ENCODE data around the gene NSUN7. TPM values are rescaled to one million over a fixed set of nuclear protein-coding genes. Genes with fewer than 3 reads are reported as not detected.

The NSUN7 gene
- total and polyA plus RNA-seq, 2 of the 13 experiments (the other 11 are each of a cell fraction or from before 2014, with no cell fraction given), result 0.05 TPM; not detected in 1

DNA sequence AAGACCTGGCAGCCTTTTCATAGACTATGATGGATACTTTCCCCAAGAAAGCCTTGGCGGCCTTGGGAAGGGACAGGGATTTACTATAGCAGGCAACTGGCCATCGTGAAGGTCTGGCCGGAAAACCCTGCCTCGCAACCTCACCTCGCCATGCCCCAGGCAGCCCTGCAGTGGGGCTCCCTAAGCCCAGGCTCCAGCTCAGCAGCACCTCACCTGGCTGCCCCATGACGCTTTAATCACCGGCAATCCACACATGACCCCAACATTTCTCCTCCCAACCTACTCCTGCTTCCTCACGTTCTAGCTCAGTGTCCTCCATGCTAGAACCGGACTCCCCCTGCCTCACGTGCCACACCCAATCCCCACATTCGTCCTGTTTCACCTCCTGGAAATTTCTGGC, 82.4 kb downstream of the NSUN7 start (continued):
- TF ChIP-seq IKZF4 (CRISPR knock-in tag; IDR thresholded peaks at IDR 0.05; ENCODE audit: borderline replicate concordance, low read depth, not compliant biosample characterization) (no peak), ZNF660 (CRISPR knock-in tag; IDR thresholded peaks at IDR 0.05; ENCODE audit: borderline replicate concordance, low read depth) (no peak), MAZ (IDR thresholded peaks at IDR 0.05; ENCODE audit: borderline replicate concordance, low read depth, low read length) (no peak), MAZ (CRISPR knock-in tag; IDR thresholded peaks at IDR 0.05; ENCODE audit: low read depth) (no peak), ZNF549 (CRISPR knock-in tag; IDR thresholded peaks at IDR 0.05) (no peak), RBM39 (IDR thresholded peaks at IDR 0.05; ENCODE audit: low read depth, low read length, poor library complexity, severe bottlenecking) (no peak)

DNA sequence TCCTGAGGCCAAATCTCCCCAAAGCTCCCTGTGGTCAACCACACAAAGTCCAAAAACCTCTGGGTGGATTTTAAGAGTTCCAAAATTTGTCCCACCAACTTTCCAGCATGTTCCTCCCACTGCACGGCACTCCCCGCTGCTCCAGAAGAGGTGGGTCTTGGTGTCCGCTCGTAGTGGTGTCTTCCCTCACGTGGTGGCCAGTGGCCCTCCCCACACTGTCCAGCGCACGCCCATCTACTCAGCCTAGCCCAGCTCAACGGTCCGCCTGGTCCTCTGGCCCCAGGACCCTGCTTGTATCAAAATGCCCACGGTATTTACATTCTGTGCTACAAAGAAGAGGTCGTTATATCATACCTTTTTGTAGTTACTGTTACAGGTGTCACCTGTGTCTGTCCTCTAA, 83.5 kb downstream of the NSUN7 start:
- WGBS (ENCODE audit: low lambda C conversion rate), result over 99% methylated on average over 11 of the region's 11 CpGs
- Histone ChIP-seq H3K4me2 (ENCODE audit: low read depth, low read length) (no peak overlapping the region), H3K27ac (ENCODE audit: extremely low read length, insufficient read depth, low read length) (no peak overlapping the region), H3K9me3 (ENCODE audit: low read length) (no peaks in the 10 kb centered on the region), H3K27me3 (ENCODE audit: control insufficient read depth in 1 of 2, insufficient read depth in 2 of 2, low read length in 2 of 2) (no peaks in the 10 kb centered on the region), H2AFZ (ENCODE audit: low read length) (no peak overlapping the region), H3K36me3 (replicated peaks in 1 of 2; ENCODE audit: control insufficient read depth in 1 of 2, insufficient read depth in 2 of 2, low read length in 2 of 2) (peaks cover 5 to 8% of the 10 kb centered on the region in 2 experiments; a peak in 3 of 5 replicates), H4K20me1 (ENCODE audit: insufficient read depth, low read length) (no peaks in the 10 kb centered on the region), H3K4me3 (replicated peaks in 1 of 3; ENCODE audit: insufficient read depth in 1 of 3, low read depth in 2 of 3, low read length in 3 of 3) (no peak overlapping the region), H3K9ac (ENCODE audit: insufficient read depth, low read depth, low read length) (no peak overlapping the region), H3K79me2 (ENCODE audit: insufficient read depth, low read length) (no peaks in the 10 kb centered on the region), H3K4me1 (ENCODE audit: insufficient read depth, low read length) (0 out of 2 replicates have a peak, but pooled peaks cover 9% of the 10 kb centered on the region)
- ATAC-seq (no peak), FAIRE-seq (no peak), DNase-seq (ENCODE audit: low spot score) (no peak)
- ChIA-PET POLR2A (no interaction called here), CTCF (ENCODE audit: low intra/inter-chr PET ratio, low total read pairs) (no interaction called here)
- intact Hi-C loops (cut with micrococcal nuclease; ENCODE audit: unreplicated experiment) (no loop called here), in situ Hi-C loops (cut with HindIII; ENCODE audit: extremely low pct_ligation_motif_present, low pct_unique_long_range_greater_than_20kb) (no loop called here)
- BruUV-seq (replicated peaks), result no TSS peak
- TF ChIP-seq TAF15 (IDR thresholded peaks at IDR 0.05; ENCODE audit: low read depth, low read length, poor library complexity, severe bottlenecking), result no peak

Measured in HepG2 (cell line).